GM18498 (cell line): Measurements from ENCODE around the gene BTBD6.
"Not testable (repeated sequence)": the region's sequence is repeated elsewhere in the genome, so short reads cannot be mapped to it uniquely, and the experiment has no call there.

ENCODE experiments used
- ATAC-seq: cut with Tn5 transposase; IDR thresholded peaks from one replicate; pipeline ENCODE4 v1.9.1; 2021; ENCODE audit warnings: mild to moderate bottlenecking, moderate library complexity; ENCODE audit not compliant: unreplicated experiment

The BTBD6 gene

GRCh38 chr14:105268736-105269354 lies 20.5 kb downstream of the BTBD6 start:
- ATAC-seq = no peak

GRCh38 chr14:105269405-105269804 lies 21.1 kb downstream of the BTBD6 start:
- no peak for ATAC-seq

- ATAC-seq = no peak
These were observed 23.0 kb downstream of the BTBD6 start for GRCh38 chr14:105271224-105271890.

- ATAC-seq = no peak
These were observed 24.3 kb downstream of the BTBD6 start for GRCh38 chr14:105272623-105273022.

- no peak for ATAC-seq
These were observed 24.7 kb downstream of the BTBD6 start for GRCh38 chr14:105273062-105273461.

DNA sequence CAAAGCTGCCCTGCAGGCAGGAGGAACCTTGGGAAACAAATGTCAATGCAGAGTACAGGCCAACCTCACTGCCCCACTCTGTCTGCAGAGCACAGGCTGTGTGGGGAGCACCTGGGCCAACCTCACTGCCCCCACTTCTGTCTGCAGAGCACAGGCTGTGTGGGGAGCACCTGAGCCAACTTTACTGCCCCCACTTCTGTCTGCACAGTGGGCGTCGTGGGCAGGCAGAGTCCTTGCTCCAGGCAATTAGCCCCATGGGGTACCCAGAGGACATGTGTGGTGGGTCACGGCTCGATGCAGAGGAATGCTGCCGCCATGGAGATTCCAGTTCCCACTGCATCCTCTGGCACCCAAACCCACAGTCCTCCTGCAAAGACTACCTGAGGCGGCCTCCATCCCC lies 26.3 kb downstream of the BTBD6 start:
- ATAC-seq = no peak

- no peak for ATAC-seq
These were observed 27.1 kb downstream of the BTBD6 start for GRCh38 chr14:105275267-105275946.

- ATAC-seq = not testable (repeated sequence)
These were observed 29.1 kb downstream of the BTBD6 start for GRCh38 chr14:105277448-105277847.

DNA sequence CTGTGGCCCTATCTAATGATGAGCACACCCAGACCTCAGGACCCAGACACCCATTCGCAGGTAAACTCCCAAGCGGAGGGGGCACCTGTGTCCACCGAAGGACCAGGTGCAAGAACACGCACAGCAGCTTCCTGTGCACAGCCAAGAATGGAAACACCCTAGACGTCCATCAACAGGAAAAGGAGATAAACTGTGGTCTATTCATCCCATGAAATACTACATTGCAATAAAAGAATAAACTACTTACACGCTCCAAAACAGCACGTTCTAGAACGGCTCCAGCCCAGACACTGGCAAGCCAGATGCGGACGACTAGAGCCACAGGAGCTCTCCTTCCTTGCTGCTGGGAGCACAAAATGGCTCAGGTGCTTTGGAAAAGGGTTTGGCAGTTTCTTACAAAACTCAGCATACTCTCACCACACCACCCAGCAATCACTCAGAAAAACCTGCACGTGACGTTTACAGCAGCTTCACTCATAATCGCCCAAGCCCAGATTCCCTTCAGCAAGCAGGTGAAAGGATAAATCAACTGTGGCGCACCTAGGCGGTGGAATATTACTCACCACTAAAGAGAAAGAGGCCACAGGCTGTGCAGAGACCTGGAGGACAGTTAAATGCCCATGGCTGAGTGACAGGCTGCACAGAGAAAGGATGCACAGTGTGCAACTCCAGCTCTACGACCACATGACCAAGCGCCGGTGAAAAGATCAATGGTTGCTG lies 31.5 kb downstream of the BTBD6 start:
- no peak for ATAC-seq

DNA sequence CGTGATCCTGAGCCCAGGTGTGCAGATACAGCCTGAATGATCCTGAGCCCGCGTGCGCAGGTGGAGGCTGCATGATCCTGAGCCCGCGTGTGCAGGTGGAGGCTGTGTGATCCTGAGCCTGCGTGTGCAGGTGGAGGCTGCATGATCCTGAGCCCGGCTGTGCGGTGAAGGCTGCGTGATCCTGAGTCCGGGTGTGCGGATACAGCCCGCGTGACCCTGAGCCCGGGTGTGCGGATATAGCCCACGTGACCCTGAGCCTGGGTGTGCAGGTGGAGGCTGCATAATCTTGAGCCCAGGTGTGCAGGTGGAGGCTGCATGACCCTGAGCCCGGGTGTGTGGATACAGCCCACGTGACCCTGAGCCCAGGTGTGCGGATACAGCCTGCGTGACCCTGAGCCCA lies 32.2 kb downstream of the BTBD6 start:
- no peak for ATAC-seq

GRCh38 chr14:105281371-105282097 lies 33.2 kb downstream of the BTBD6 start:
- ATAC-seq = no peak

DNA sequence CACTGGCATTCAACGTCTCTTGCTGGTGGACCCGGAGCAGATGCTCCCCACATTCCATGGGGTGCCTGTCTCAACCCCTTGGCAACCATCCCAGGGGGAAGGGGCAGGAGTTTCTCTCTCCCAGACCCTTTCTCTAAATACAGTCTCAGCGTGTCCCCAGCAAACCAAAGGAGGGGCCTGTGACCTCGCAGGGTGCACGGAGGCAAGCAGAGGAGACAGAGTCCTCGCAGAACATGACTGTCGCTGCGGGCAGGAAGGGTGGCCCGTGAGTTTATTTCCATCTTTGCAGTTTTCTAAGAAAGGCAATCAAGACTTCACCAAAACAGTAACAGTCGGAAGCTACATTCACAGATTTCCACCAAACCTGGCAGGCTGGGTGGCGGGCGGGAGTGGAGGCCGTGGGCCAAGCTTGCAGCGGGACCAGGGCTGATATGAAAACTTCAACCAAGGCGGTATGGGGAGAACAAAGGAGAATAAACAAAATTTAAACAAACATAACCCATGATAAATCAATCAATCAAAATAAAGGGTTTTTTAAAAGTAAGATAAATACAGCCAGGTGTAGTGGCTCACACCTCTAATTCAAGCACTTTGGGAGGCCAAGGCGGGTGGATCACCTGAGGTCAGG lies 33.9 kb downstream of the BTBD6 start:
- no peak for ATAC-seq

DNA sequence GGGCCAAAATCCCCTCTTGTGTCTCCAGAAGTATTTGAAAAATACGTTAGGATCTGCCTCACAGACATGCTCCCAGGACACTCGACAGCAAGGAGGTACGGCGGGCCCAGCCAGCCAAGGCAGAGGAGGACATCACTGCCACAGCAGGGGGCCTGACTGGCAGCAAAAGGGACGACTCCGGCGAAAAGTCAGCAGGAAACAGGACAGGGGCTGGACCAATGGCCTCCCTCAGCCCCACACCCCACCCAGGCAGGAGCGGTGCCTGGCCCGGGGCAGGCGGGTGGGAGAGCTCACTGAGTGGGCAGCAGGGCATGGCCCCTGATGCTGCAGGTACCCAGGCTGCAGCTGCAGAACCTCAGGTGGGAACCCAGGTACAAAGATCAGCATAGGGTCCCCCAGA lies 34.7 kb downstream of the BTBD6 start:
- ATAC-seq = no peak

DNA sequence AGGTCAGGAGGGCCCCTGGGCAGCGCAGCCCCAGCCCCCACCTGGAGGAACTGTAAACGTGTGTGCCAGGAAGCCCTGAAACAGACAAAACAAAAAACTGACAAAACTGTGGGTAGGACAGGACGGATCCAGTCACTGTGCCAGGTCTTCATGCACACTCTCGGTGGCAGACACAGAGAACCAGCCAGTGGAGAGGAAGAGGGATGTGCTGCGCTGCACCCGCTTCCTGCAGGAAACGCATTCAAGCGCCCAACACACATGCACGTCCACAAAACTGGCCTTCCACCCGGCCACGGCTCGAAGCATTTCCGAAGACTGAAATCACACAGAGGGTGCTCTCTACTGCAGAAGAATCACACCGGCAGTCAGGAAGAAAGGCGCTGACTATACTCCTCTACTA lies 35.6 kb downstream of the BTBD6 start:
- no peak for ATAC-seq

GRCh38 chr14:105285174-105285573 lies 36.8 kb downstream of the BTBD6 start:
- ATAC-seq = no peak

- ATAC-seq = no peak
These were observed 38.4 kb downstream of the BTBD6 start for GRCh38 chr14:105286759-105287144.

GRCh38 chr14:105287249-105288102 lies 39.1 kb downstream of the BTBD6 start:
- ATAC-seq = no peak

- ATAC-seq = not testable (repeated sequence)
These were observed 40.6 kb downstream of the BTBD6 start for GRCh38 chr14:105288936-105289335.

GRCh38 chr14:105290621-105291346 lies 42.5 kb downstream of the BTBD6 start:
- no peak for ATAC-seq
